Measurements from ENCODE around the gene HPRT1. TPM values are rescaled to one million over a fixed set of nuclear protein-coding genes. Genes with fewer than 3 reads are reported as not detected.

Gene HPRT1
- total and polyA plus RNA-seq, 3 donors from 2014 or later = 119 to 170 (median 125) TPM

GRCh38 chrX:134469486-134469885, 9.5 kb downstream of the HPRT1 start:
- Histone ChIP-seq H3K27ac (no peak overlapping the region), H3K27me3 (no peaks in the 10 kb centered on the region), H3K4me3 (no peak overlapping the region), H3K4me1 (no peaks in the 10 kb centered on the region), H3K36me3 (ENCODE audit: low read depth, missing control alignments) (no peaks in the 10 kb centered on the region), H3K9me3 (no peaks in the 10 kb centered on the region)
- intact Hi-C loops (cut with DNase I; ENCODE audit: low total_unique reads) = no loop called here
- no peak for DNase-seq
- TF ChIP-seq CTCF (IDR thresholded peaks at IDR 0.05) = no peak
- no peak for TF ChIP-seq POLR2A (IDR thresholded peaks at IDR 0.05)
- 35 to 69% methylated on average over 2 of the region's 2 CpGs for WGBS, 2 donors

- H3K27me3 ChIP-seq = no peaks in the 10 kb centered on the region
- no peak overlapping the region for H3K27ac ChIP-seq
- no peak for TF ChIP-seq POLR2A (IDR thresholded peaks at IDR 0.05)
- no peak for TF ChIP-seq CTCF (IDR thresholded peaks at IDR 0.05)
- intact Hi-C loops (cut with DNase I; ENCODE audit: low total_unique reads) = no loop called here
- DNase-seq = no peak
- no peaks in the 10 kb centered on the region for H3K4me1 ChIP-seq
- WGBS, 2 donors = 38 to 60% methylated on average over 1 of the region's 1 CpG
- no peak overlapping the region for H3K4me3 ChIP-seq
- H3K36me3 ChIP-seq (ENCODE audit: low read depth, missing control alignments) = no peaks in the 10 kb centered on the region
- H3K9me3 ChIP-seq = no peaks in the 10 kb centered on the region
Measured at GRCh38 chrX:134470013-134470412, 10.0 kb downstream of the HPRT1 start.

GRCh38 chrX:134472041-134472440, 12.1 kb downstream of the HPRT1 start:
- DNase-seq = no peak
- no peak overlapping the region for H3K4me3 ChIP-seq
- H3K27me3 ChIP-seq = no peaks in the 10 kb centered on the region
- WGBS, 2 donors = 84 to 87% methylated on average over 6 of the region's 6 CpGs
- no peaks in the 10 kb centered on the region for H3K4me1 ChIP-seq
- intact Hi-C loops (cut with DNase I; ENCODE audit: low total_unique reads) = no loop called here
- no peak overlapping the region for H3K27ac ChIP-seq
- no peaks in the 10 kb centered on the region for H3K36me3 ChIP-seq (ENCODE audit: low read depth, missing control alignments)
- H3K9me3 ChIP-seq = no peaks in the 10 kb centered on the region
- TF ChIP-seq POLR2A (IDR thresholded peaks at IDR 0.05) (no peak), CTCF (IDR thresholded peaks at IDR 0.05) (no peak)

- no peaks in the 10 kb centered on the region for H3K27me3 ChIP-seq
- DNase-seq = no peak
- TF ChIP-seq CTCF (IDR thresholded peaks at IDR 0.05) = no peak
- TF ChIP-seq POLR2A (IDR thresholded peaks at IDR 0.05) = no peak
- WGBS, 2 donors = 79 to 83% methylated on average over 1 of the region's 1 CpG
- no peak overlapping the region for H3K4me3 ChIP-seq
- intact Hi-C loops (cut with DNase I; ENCODE audit: low total_unique reads) = no loop called here
- no peaks in the 10 kb centered on the region for H3K9me3 ChIP-seq
- no peaks in the 10 kb centered on the region for H3K36me3 ChIP-seq (ENCODE audit: low read depth, missing control alignments)
- no peak overlapping the region for H3K27ac ChIP-seq
- H3K4me1 ChIP-seq = no peaks in the 10 kb centered on the region
Measured at GRCh38 chrX:134476284-134476683, 16.3 kb downstream of the HPRT1 start.

GRCh38 chrX:134478374-134478773, 18.4 kb downstream of the HPRT1 start:
- H3K4me3 ChIP-seq = no peak overlapping the region
- no peaks in the 10 kb centered on the region for H3K4me1 ChIP-seq
- H3K36me3 ChIP-seq (ENCODE audit: low read depth, missing control alignments) = no peaks in the 10 kb centered on the region
- H3K9me3 ChIP-seq = no peaks in the 10 kb centered on the region
- no peak for DNase-seq
- intact Hi-C loops (cut with DNase I; ENCODE audit: low total_unique reads) = no loop called here
- H3K27me3 ChIP-seq = no peaks in the 10 kb centered on the region
- no peak overlapping the region for H3K27ac ChIP-seq
- 91 to 100% methylated on average over 4 of the region's 4 CpGs for WGBS, 2 donors
- TF ChIP-seq CTCF (IDR thresholded peaks at IDR 0.05) (no peak), POLR2A (IDR thresholded peaks at IDR 0.05) (no peak)

Data from testis (tissue), 3 donors.